Suppressor macrophage treated with lipopolysaccharide for 4 hours (primary cell): ENCODE measurements around the gene MAD1L1.
"Not testable (repeated sequence)": the region's sequence is repeated elsewhere in the genome, so short reads cannot be mapped to it uniquely, and the experiment has no call there.

Experiments
- DNase-seq: peaks from one replicate; pipeline ENCODE4 v3.0.0-alpha.2; 2020

Gene MAD1L1

DNA sequence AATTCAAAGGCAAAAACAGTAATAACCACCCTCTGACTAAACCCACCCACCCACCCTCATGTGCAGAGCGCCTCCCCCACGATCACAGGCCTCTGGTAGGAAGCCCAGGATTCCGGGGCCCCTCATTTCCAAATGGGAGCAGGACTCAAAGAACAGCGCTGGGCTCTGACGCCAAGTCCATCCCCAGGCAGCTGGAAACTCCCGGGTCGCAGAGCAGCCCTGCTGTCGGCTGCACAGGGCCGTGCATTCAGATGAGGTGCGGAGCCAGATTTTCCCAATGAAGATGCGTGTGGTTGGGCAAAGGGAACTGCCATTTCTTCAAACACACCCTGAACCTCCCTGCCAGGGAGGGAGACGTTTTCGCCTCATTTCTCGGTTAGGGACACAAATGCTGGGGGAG, 152.3 kb downstream of the MAD1L1 start:
- DNase-seq: no peak

- DNase-seq: no peak
These were observed 152.7 kb downstream of the MAD1L1 start for GRCh38 chr7:2080060-2080387.

GRCh38 chr7:2079332-2080059, 153.2 kb downstream of the MAD1L1 start:
- DNase-seq: peak; percentile 21

GRCh38 chr7:2078899-2079298, 153.8 kb downstream of the MAD1L1 start:
- DNase-seq: no peak

GRCh38 chr7:2076649-2077064, 156.1 kb downstream of the MAD1L1 start:
- peak; percentile 67 for DNase-seq

DNA sequence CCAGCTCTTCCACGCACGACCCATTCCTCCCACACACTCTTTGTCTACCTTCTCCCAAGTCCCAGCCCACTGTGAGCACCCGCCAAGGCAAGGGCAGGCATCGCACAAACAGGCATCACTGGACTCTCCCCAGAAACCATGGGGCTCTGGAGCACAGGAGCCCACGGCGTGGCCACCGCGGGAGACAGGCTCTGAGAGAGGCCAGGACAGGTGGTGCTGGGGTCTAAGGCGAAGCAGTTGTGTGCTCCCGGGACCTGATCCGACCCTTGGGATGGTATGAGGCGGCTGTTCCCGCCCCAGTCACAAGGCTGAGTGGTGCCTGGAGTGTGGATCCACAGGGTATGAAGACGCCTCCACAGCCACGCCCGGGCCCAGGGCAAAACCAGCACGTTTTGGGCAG, 156.9 kb downstream of the MAD1L1 start:
- DNase-seq: no peak

DNA sequence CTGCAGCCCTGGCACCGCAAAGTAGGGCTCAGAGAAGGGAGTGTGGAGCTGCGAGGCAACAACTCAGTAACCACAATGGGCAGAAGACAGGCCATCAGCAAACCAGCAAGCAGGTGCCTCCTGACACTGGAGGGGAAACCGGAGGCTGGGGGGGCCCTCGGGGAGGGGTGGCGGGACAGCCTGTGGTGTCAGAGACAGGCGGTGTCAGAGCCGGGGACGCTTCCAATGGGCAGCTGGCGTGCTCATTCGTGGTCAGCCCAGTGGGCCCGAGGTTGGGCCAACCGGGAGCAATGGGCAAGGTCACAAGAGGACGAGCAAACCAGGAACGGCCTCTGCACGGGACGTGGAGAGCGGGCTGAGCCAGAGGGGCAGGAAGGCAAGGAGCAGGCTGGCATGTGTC, 158.1 kb downstream of the MAD1L1 start:
- DNase-seq: no peak

- no peak for DNase-seq
These were observed 159.9 kb downstream of the MAD1L1 start for GRCh38 chr7:2072798-2073197.

DNA sequence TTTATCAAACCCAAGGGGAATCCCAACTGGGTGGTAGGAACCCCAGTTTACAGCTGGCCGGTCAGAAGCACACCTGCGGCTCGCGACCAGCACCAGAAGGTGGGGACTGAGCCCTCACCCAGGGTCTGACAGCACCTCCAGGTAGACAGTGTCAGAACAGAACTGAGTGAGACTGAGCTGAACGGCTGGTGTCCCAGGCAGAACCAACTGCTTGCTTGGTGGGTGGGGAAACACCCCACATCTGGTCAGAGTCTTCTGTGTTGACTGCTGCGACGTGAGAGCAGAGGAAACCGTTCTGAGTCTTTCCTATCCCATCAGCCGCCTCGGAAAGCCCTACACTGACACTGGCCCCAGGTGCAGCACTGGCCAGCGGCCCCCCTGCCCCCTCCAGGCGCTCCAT, 160.7 kb downstream of the MAD1L1 start:
- no peak for DNase-seq

GRCh38 chr7:2071133-2071832, 161.5 kb downstream of the MAD1L1 start:
- no peak for DNase-seq

GRCh38 chr7:2070151-2070763, 162.5 kb downstream of the MAD1L1 start:
- no peak for DNase-seq

DNA sequence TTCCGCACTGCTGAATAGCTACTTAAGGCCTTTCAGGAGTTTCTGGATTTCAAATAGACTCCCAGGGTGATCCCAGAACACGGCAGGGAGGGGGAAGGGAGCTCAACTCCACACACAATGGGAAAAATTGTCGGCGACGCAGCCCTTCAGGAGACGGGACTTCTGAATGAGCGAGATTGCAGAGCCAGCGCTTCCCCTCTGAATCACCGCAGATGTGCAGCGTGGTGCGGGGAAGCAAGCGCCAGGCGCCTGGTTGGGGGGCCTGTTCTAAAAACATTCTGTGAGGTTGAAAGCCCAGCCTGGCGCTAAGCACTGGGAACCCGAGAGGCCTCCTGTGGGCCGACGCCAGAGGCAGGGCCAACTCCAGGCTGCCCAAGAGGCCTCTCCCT, 163.3 kb downstream of the MAD1L1 start:
- DNase-seq: no peak

- no peak for DNase-seq
These were observed 163.9 kb downstream of the MAD1L1 start for GRCh38 chr7:2068693-2069471.

DNA sequence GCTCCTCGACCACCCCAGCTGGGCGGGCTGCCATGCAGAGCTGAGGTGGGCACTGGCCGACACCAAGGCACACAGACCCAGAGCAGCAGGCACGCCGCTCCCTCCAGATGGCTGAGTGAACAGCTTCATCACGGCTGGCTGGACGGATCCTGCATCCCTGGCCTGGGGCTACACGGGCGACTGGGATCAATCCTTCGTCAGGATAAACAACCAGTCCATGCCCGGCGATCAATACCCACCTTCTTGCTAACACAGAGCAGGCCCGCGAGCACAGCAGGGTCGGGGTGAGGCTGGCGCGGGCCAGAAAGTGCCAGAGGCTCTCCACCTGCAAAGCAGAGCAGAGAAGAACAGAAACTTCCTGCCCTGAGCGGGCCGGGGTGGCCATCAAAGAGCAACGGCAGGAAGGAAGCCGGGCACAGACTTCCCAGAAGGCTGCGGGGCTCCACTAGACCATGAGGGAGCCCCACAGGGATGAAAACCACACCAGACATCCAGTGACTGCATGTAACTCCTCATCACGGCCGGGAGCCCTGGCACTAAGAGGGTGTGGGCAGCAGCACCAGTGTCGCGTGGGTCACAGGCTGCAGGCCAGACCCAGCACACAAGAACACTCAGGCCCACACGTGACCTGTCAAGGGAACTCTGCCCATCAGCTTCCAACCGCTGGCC, 166.4 kb downstream of the MAD1L1 start:
- DNase-seq: no peak

- DNase-seq: no peak
These were observed 167.2 kb downstream of the MAD1L1 start for GRCh38 chr7:2065528-2065927.

DNA sequence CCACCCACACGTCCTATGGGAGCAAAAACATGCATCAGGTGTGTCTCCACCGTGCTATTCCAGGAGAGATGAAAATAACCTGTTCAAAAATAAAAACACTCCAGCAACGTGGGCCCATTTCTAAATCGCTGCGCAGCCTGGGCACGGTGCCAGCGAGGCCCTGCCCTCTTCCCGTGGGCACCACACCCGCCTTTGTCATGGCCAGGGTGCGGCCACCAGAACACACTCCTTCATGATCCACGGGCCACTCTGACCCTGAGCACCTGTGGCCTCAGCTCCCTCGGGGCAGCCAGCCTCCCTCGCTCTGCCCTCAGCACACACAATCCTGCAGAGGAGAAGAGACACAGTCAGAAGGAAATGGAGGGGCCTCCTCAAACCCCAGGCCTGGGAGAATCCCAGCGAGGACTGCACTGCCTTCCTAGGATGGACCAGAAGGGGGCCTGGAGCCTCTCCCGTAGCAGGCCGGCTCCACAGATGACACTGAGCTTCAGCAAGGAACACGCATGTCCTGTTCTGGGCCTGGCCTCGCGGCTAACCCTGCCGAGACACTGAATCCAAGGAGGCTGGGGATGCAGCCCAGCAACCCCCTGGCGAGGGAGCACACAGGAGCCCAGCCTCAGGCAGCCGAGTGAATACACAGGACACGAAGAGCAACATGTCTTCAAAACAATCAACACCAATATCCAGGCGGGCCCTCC, 169.0 kb downstream of the MAD1L1 start:
- no peak for DNase-seq

DNA sequence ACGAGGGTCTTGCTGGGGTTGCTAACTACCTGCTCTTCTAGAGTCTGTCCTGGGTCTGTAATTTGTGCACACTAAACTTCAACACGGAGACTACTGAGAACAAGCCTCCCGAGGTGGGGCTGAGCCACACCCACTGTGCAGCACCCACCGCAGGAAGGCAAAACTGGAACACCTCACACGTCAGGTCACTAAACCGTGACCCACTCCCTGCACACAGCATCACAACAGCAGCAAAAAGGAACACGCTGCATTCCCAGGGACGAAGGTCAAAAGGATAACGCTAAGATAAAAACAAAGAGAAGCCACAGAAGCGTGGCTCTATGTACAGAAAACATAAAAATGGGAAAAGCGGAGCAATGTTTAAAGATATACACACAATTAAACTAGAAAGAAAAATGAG, 170.1 kb downstream of the MAD1L1 start:
- no peak for DNase-seq

DNA sequence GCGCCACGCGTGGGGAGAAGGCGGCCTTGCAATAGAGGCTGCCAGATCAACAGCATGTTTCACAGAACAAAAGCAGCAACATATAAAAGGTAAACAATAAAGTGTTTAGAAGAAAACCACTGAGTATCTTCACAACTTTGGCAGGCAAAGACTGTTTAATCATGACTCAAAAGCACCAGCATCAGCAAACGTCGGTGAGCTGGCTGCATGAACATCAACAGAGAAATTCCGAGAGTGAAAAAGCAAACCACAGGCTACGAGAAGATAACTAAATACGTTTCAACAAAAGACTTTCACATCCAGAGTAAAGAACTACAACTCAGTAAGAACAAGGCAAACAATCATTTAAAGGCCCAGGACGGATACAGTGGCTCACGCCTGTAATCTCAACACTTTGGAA, 172.0 kb downstream of the MAD1L1 start:
- DNase-seq: no peak

DNA sequence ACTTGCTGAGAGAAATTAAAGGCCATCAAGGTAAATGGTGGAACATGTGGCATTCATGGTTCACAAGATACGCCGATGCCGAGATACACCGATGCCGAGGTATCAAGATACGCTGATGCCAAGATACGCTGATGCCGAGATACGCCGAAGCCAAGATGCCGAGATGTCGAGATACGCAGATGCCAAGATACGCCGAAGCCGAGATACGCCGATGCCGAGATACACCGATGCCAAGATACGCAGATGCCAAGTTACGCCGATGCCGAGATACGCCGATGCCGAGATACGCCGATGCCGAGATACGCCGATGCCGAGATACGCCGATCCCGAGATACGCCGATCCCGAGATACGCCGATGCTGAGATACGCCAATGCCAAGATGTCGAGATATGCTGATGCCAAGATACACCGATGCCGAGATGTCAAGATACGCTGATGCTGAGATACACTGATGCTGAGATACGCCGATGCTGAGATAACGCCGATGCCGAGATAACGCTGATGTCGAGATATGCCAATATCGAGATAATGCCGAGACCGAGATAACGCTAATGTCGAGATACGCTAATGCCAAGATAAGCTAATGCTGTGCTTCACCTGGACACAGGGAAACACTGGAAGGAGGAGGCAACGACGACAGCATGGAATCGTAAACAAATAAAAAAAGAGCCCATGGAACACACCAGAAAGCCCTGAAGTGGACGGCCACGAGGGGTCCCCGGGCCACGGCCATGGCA, 172.6 kb downstream of the MAD1L1 start:
- DNase-seq: no peak

- not testable (repeated sequence) for DNase-seq
These were observed 174.5 kb downstream of the MAD1L1 start for GRCh38 chr7:2058246-2058645.

- DNase-seq: no peak
These were observed 176.8 kb downstream of the MAD1L1 start for GRCh38 chr7:2055956-2056355.

DNA sequence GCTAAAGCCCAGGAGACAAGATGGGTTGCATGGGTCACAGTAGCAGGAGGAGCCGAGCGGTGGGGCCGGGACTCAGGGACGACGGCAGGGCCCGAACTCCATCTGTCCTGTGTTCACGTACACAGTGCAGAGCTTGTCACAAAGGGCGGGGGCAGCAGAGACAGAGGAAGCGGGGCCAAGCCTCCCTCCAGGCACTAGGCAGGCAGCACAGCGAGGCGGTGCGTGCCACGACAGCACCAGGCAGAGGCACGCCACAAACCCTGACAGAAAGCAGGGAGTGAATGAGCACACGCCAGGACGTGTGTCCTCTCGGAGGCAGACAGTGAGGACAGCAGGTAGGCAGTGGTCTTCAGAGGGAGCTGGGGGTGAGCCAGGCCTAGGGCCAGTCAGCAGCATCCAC, 177.8 kb downstream of the MAD1L1 start:
- DNase-seq: no peak
